Measurements from ENCODE around the gene GRAMD1B.
"Not testable (repeated sequence)": the region's sequence is repeated elsewhere in the genome, so short reads cannot be mapped to it uniquely, and the experiment has no call there.

The GRAMD1B gene

GRCh38 chr11:123458501-123458900 is 28.4 kb downstream of the GRAMD1B start:
- no peak overlapping the region for H3K4me3 Mint-ChIP-seq
- H3K27me3 Mint-ChIP-seq (ENCODE audit: low read depth, poor library complexity), result peaks cover under 1% of the 10 kb centered on the region
- H3K9me3 Mint-ChIP-seq, result no peaks in the 10 kb centered on the region
- H3K4me1 Mint-ChIP-seq, result peaks cover 8% of the 10 kb centered on the region
- no peak overlapping the region for H3K27ac Mint-ChIP-seq
- DNase-seq, result no peak
- peaks cover 12% of the 10 kb centered on the region for H3K36me3 Mint-ChIP-seq (ENCODE audit: low read depth)
- TF ChIP-seq, protein P1, sequence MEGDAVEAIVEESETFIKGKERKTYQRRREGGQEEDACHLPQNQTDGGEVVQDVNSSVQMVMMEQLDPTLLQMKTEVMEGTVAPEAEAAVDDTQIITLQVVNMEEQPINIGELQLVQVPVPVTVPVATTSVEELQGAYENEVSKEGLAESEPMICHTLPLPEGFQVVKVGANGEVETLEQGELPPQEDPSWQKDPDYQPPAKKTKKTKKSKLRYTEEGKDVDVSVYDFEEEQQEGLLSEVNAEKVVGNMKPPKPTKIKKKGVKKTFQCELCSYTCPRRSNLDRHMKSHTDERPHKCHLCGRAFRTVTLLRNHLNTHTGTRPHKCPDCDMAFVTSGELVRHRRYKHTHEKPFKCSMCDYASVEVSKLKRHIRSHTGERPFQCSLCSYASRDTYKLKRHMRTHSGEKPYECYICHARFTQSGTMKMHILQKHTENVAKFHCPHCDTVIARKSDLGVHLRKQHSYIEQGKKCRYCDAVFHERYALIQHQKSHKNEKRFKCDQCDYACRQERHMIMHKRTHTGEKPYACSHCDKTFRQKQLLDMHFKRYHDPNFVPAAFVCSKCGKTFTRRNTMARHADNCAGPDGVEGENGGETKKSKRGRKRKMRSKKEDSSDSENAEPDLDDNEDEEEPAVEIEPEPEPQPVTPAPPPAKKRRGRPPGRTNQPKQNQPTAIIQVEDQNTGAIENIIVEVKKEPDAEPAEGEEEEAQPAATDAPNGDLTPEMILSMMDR (IDR thresholded peaks at IDR 0.05), result no peak

GRCh38 chr11:123460012-123460700 is 30.1 kb downstream of the GRAMD1B start:
- no peaks in the 10 kb centered on the region for H3K9me3 Mint-ChIP-seq
- H3K27ac Mint-ChIP-seq, result no peak overlapping the region

DNA sequence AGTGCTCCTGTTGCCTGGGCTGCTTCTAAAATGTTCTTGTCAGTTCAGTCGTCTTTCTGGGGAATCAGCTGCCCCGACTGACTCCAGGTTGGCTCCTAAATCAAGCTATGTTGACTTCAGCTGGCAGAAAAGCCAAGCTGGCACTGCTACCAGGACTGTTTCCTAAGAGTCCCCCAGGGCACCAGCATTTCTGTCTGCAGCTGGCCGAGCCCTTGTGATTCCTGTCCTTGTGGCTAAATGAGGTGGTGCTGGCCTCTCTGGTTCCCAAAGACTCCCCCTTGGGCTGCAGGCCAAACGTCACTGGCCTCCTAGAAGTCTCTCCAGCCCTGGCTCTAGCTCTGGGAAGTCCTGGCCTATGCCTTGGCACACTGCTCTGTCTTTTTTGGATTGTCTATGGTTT is 31.1 kb downstream of the GRAMD1B start:
- Mint-ChIP-seq H3K4me1 (no peaks in the 10 kb centered on the region), H3K36me3 (ENCODE audit: low read depth) (peaks cover 12% of the 10 kb centered on the region), H3K4me3 (no peak overlapping the region), H3K27ac (peak overlapping the region; percentile 88), H3K27me3 (ENCODE audit: low read depth, poor library complexity) (peaks cover 5% of the 10 kb centered on the region), H3K9me3 (no peaks in the 10 kb centered on the region)
- DNase-seq, result no peak
- TF ChIP-seq, protein P1 (IDR thresholded peaks at IDR 0.05), result no peak

More at GRCh38 chr11:123460012-123460700, 30.1 kb downstream of the GRAMD1B start:
- DNase-seq, result no peak
- Mint-ChIP-seq H3K4me1 (no peaks in the 10 kb centered on the region), H3K4me3 (no peak overlapping the region), H3K36me3 (ENCODE audit: low read depth) (peaks cover 12% of the 10 kb centered on the region), H3K27me3 (ENCODE audit: low read depth, poor library complexity) (peaks cover 5% of the 10 kb centered on the region)
- TF ChIP-seq, protein P1 (IDR thresholded peaks at IDR 0.05), result no peak

- not testable (repeated sequence) for H3K9me3 Mint-ChIP-seq; H3K36me3 Mint-ChIP-seq (ENCODE audit: low read depth); H3K27me3 Mint-ChIP-seq (ENCODE audit: low read depth, poor library complexity); DNase-seq; H3K4me3 Mint-ChIP-seq; H3K27ac Mint-ChIP-seq
- peaks cover 15% of the 10 kb centered on the region for H3K4me1 Mint-ChIP-seq
Observed at GRCh38 chr11:123465667-123466066, 35.6 kb downstream of the GRAMD1B start.

- not testable (repeated sequence) for H3K9me3 Mint-ChIP-seq; H3K27me3 Mint-ChIP-seq (ENCODE audit: low read depth, poor library complexity); H3K4me3 Mint-ChIP-seq; H3K36me3 Mint-ChIP-seq (ENCODE audit: low read depth); DNase-seq
- Mint-ChIP-seq H3K4me1 (peaks cover 15% of the 10 kb centered on the region), H3K27ac (peak overlapping the region; percentile 77)
Observed at GRCh38 chr11:123466172-123466571, 36.1 kb downstream of the GRAMD1B start.

DNA sequence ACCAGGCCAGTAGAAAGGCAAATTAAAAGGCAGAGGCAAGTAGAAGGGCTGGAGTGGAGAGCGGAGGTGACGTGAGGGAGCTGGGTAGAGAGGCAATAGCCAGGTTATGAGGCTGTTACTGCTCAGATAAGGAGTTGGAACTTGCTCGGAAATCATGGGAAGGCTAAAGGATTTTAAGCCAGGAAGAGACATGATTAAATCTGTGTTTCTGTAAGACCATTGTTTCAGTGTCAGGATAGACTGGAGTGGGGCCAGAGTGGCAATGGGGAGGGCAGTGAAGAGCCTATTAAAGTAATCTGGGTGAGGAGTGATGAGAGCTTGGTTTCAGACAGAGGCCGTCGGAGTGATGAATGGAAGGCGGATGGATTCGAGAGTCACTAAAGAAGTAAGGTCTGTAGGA is 39.0 kb downstream of the GRAMD1B start:
- DNase-seq, result no peak
- TF ChIP-seq, protein P1 (IDR thresholded peaks at IDR 0.05), result no peak
- H3K4me1 Mint-ChIP-seq, result peaks cover 15% of the 10 kb centered on the region
- H3K27ac Mint-ChIP-seq, result no peak overlapping the region
- no peak overlapping the region for H3K4me3 Mint-ChIP-seq
- H3K36me3 Mint-ChIP-seq (ENCODE audit: low read depth), result no peaks in the 10 kb centered on the region
- H3K9me3 Mint-ChIP-seq, result no peaks in the 10 kb centered on the region
- peaks cover 3% of the 10 kb centered on the region for H3K27me3 Mint-ChIP-seq (ENCODE audit: low read depth, poor library complexity)

- peaks cover 3% of the 10 kb centered on the region for H3K27me3 Mint-ChIP-seq (ENCODE audit: low read depth, poor library complexity)
- no peak overlapping the region for H3K27ac Mint-ChIP-seq
- TF ChIP-seq, protein P1 (IDR thresholded peaks at IDR 0.05), result no peak
- H3K9me3 Mint-ChIP-seq, result no peaks in the 10 kb centered on the region
- no peak overlapping the region for H3K4me3 Mint-ChIP-seq
- peaks cover 15% of the 10 kb centered on the region for H3K4me1 Mint-ChIP-seq
- H3K36me3 Mint-ChIP-seq (ENCODE audit: low read depth), result no peaks in the 10 kb centered on the region
- DNase-seq, result no peak
Observed at GRCh38 chr11:123469586-123469985, 39.5 kb downstream of the GRAMD1B start.
